Fibroblast of mammary gland (primary cell): Measurements from ENCODE around the gene PIP5K1A.

Experiments
- DNase-seq: peaks from one replicate; pipeline ENCODE4 v3.0.0-alpha.2; 2010; ENCODE audit warnings: low read depth
- H3K4me3 ChIP-seq: 2 replicates; pipeline ENCODE4 v1.5.1; 2011; ENCODE audit warnings: low read depth, mild to moderate bottlenecking, low read length, moderate library complexity; ENCODE audit not compliant: control insufficient read depth
- CTCF ChIP-seq: conservative IDR thresholded peaks from 2 replicates; pipeline ENCODE4 v1.5.1; 2011; ENCODE audit warnings: low read depth, low read length, inconsistent platforms; ENCODE audit not compliant: control insufficient read depth, insufficient read depth

The PIP5K1A gene

GRCh38 chr1:151210830-151211229 is 12.5 kb downstream of the PIP5K1A start:
- TF ChIP-seq CTCF: no peak
- DNase-seq: peak; percentile 42
- H3K4me3 ChIP-seq: no peak overlapping the region

- DNase-seq: no peak
- no peak overlapping the region for H3K4me3 ChIP-seq
- no peak for TF ChIP-seq CTCF
Observed at GRCh38 chr1:151211972-151212705, 13.8 kb downstream of the PIP5K1A start.

GRCh38 chr1:151213560-151213959 is 15.2 kb downstream of the PIP5K1A start:
- no peak for TF ChIP-seq CTCF
- no peak overlapping the region for H3K4me3 ChIP-seq
- DNase-seq: no peak

- TF ChIP-seq CTCF: no peak
Observed at GRCh38 chr1:151221616-151222015, 23.3 kb downstream of the PIP5K1A start.

GRCh38 chr1:151222130-151222529 is 23.8 kb downstream of the PIP5K1A start:
- peak; percentile 33 for DNase-seq
- no peak overlapping the region for H3K4me3 ChIP-seq
- no peak for TF ChIP-seq CTCF

More at GRCh38 chr1:151221616-151222015, 23.3 kb downstream of the PIP5K1A start:
- peak; percentile 23 for DNase-seq
- H3K4me3 ChIP-seq: no peak overlapping the region

GRCh38 chr1:151235235-151235634 is 36.9 kb downstream of the PIP5K1A start:
- no peak overlapping the region for H3K4me3 ChIP-seq
- no peak for TF ChIP-seq CTCF
- DNase-seq: no peak
